Stimulated activated CD4-positive, alpha-beta T cell treated with anti-CD3 and anti-CD28 coated beads, TNF-alpha, amount 100 ng/mL, for 4 hours (primary cell): Measurements from ENCODE around the gene INPP5A.

Experiments used
- DNase-seq, 3 experiments: peaks; one replicate each; pipeline ENCODE4 v3.0.0-alpha.2; 2020; ENCODE audit warnings: low read depth in 3 of 3

The INPP5A gene

DNA sequence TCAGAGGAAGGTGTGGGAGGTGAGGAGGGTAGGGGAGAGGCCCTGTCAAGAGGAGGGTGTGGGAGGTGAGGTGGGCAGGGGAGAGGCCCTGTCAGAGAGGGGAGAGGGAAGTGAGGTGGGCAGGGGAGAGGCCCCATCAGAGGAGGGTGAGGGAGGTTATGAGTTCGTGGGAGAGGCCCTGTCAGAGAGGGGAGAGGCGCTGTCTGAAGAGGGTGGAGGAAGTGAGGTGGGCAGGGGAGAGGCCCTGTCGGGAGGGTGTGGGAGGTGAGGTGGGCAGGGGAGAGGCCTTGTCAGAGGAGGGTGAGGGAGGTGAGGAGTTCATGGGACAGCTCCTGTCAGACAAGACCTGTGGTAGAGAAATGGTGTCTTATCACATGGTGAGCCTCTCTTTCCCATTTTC, 74.4 kb downstream of the INPP5A start:
- DNase-seq = no peak

DNA sequence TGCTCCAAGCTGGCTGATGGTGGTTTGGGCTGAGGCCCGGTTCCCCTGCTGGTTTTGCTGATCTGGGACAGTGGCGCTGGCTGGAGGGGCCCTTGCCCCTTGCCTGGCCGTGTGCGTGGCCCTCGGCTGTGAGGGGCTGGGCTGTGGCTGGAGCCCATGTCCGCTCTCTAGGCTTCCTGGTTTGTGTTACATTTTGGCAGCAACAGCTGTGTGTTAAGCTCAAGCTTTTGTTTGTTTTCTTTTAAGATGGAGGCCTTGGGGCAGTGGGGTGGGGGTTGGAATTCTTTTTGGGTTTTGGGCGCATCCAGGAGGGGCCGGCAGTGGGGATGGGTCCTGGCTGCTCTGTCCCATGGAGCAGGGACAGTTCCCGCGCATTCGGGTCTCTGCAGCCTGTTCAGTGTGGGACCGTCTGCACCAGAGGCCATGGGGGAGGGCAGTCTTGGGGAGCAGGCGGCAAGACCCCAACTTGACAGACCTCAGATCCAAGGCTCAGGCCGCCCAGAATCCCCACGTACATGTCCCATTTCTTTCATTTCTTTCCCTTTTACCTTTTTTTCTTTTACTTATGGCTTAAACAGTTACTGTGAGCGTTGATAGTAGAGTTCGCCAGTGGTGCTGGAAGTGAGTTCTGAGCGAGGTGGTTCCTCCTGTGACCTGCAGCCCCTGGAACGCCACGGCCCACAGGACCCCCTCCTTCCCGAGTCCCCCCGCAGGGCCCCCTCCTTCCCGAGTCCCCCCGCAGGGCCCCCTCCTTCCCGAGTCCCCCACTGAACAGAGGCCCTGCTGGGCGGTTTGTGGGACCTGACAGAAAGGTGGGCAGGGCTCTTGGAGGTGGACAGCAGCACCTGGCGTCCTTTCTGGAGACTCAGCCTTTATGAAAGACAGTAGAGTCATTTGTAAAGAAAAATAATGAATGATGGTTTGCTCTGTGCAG, 75.3 kb downstream of the INPP5A start:
- no peak for DNase-seq

- no peak for DNase-seq
These were observed 76.2 kb downstream of the INPP5A start for GRCh38 chr10:132613566-132614348.

DNA sequence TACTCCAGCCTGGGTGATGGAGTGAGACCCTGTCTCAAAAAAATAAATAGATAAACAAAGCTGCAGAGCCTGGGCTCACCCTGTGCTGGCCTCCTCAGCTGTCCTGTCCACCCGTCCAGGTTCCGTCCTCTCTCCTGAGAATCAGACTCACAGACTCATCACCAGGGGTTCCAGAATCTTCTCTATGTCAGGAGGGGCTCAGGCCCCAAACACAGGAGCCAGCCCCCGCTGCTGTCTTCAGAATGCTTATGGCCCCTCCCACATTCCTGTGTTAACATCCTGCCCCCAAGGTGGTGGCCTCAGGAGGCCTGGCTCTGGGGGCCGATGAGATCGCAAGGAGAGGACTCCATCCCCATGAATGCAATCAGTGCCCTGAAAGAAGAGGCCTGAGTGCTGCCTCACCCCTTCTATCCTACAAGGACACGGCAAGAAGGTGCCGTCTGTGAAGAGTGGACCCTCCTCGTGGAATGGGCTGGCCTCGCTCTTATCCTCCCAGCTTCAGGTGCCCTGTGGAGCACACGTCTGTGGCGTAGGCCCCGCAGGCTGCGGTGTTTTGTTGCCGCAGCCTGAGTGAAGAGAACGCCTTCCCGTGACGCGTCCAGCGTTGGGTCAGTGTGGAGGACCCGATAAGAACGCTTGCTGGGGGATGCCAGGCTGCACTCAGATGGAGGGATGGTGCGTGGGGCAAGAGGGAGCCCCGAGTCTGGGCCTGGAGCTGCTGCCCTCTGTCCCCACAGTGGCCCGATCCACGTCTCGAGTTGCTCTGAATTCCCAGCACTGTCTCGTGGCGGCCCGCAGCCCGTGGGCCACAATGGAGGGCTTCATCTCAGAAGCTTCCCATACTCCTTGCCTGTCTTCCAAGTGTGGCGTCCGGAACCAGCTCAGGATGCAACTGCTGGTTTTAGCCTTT, 77.1 kb downstream of the INPP5A start:
- no peak for DNase-seq

DNA sequence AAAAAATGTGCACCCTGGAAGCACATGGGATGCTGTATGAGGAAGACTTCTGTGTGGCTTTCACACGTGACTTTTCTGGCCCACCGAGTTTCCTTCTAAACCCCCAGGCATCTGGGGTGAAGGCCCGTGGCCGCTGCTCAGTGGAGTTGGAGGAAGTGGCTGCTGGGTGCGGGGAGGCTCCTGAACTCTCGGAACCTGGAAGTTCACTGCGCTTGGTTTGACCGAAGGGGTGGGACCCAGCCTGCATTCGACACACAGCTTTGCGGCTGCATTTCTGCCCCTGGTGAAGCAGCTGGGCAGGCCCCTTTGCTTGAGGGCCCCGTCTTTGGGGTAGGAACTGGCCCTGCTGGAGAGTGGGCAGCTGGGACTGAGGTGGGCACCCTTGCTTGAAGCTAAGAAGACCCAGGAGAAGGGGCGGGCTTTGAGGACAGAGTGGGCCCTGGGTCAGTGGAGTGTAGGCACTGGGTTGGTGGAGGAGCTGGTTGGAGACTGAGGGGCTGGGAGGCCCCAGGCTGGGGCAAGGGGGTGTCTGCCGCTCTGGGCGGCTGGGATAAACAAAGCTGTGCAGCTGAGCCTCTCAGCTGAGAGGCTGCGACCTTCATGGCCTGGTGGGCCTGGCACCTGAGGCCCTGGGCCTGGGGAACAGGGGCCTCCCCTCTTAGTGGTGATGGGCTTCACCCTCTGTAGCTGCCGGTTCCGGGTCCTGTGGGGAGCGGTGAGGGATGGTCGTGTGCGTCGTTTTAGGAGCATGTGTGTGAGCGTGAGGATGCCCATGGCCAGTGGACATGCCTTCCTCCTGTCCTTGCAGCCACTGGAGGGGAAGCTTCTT, 78.0 kb downstream of the INPP5A start:
- DNase-seq = no peak

DNA sequence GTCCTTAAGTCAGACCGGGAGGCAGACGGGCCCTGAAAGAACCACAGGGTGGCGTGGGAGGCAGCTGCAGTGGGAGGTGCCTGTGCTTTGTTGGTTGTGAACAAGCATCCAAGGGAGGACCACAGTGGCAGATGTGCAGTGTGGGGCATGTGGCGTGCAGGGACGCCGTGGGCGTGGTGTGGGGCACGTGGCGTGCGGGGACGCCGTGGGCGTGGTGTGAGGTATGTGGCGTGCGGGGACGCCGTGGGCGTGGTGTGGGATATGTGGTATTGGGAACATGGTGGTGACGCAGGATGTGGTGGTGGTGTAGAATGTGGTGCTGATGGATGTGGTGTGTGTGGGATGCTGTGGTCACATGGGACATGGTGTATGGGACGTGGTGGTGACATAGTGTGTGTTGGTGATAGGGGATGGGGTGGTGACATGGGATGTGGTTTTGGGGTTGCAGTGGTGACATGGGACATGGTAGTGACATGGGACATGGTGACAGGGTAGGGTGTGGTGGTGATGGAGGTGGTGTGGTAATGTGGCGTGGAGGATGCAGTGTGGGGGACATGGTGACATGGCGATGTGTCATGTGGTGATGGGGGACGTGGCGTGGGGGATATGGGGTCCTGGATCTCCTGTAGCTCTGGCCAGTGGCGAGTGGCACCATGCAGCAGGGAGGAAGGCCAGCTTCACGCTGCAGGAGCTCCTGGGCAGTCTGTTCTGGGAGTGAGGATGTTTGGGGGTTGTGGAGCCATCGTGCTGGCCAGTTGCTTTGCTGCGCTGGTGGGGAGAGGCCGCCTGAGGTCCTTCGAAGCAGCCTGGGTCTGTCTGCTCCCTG, 78.8 kb downstream of the INPP5A start:
- peak in 2 of 3 experiments; percentile 9 to 21 for DNase-seq

GRCh38 chr10:132616996-132617736, 79.6 kb downstream of the INPP5A start:
- DNase-seq = no peak

DNA sequence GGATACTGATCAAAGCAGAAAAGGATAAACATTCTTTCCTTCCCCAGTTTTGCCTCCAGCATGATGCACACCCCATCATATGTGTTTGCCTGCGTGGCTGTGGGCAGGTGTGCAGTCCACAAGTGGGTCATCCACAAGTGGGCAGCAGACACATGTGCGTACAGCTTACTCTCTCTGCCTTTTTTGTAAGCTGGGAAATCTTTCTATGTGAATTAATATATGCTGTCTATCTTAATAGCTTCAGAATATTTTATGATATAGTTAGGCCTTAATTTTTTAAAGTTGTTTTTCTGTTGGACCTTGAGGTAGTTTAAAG, 80.1 kb downstream of the INPP5A start:
- DNase-seq = no peak

- no peak for DNase-seq
These were observed 80.8 kb downstream of the INPP5A start for GRCh38 chr10:132618158-132618919.

- DNase-seq = no peak
These were observed 82.3 kb downstream of the INPP5A start for GRCh38 chr10:132619927-132620326.

DNA sequence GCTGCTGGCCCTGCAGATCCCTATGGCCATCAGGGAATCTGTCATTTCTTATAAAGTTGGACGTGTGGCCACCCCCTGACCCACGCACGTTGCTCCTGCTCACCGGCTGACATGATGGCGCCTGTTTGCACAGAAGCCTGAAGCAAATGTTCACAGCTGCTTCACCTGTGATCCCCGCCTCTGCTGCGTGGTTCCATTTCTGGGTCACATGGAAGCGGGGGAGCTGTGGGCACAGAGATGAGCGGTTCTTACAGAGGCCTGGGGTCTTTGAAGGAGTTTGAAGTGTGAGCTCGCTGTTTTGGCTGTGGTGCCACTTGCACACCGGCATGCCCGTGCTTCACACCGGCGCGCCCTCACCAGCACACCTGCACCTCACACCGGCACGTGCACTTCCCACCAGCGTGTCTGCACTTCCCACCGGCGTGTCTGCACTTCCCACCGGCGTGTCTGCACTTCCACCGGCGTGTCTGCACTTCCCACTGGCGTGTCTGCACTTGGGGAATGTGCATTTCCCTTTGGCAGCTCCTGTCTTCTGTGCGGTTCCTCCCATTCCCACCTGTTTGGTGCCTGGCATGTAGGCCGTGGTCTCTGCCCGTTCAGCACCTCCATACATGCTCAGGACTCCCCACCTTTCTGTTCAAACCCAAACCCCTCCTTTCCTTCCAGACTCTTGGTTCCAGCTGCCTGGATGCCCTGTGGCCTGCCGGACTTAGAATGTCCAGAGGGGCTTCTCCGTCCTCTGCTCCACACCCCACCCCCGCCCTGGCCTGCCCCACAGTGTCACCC, 86.7 kb downstream of the INPP5A start:
- DNase-seq = no peak

- no peak for DNase-seq
These were observed 87.4 kb downstream of the INPP5A start for GRCh38 chr10:132624847-132625471.

DNA sequence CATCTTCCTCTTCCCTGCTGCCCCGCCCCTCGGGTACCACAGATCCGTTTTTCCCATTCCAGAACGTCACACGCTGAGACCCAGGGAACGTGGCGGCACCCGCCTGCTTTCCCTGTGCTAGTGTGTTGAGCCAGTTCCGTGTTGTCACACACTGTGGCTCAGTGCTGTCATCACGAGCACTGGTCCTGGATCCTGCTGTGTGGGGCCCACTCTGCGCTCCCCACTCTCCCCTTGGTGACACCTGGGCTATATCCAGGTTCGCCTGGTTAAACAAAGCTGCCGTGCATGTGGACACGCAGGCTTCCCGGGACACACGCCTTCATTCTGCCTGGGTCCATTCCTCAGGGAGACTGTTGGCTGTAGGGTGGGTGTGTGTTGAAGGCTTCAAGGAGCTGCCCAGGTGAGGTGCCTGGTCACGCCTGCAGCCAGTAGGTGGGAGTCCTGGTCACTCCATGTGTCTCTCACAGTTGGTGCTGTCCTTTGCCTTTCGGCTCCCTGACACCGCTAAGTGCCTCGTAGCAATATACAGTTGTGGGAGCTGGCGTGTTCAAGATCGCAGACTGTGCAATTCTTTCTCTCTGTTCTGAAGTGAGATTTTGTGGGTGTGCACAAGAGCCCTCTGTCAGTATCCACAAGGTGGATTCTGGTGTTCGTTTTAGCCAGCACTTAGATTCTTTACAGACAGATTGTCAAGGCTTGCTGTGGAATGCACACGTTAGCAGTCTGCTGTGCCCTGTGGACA, 88.6 kb downstream of the INPP5A start:
- no peak for DNase-seq

DNA sequence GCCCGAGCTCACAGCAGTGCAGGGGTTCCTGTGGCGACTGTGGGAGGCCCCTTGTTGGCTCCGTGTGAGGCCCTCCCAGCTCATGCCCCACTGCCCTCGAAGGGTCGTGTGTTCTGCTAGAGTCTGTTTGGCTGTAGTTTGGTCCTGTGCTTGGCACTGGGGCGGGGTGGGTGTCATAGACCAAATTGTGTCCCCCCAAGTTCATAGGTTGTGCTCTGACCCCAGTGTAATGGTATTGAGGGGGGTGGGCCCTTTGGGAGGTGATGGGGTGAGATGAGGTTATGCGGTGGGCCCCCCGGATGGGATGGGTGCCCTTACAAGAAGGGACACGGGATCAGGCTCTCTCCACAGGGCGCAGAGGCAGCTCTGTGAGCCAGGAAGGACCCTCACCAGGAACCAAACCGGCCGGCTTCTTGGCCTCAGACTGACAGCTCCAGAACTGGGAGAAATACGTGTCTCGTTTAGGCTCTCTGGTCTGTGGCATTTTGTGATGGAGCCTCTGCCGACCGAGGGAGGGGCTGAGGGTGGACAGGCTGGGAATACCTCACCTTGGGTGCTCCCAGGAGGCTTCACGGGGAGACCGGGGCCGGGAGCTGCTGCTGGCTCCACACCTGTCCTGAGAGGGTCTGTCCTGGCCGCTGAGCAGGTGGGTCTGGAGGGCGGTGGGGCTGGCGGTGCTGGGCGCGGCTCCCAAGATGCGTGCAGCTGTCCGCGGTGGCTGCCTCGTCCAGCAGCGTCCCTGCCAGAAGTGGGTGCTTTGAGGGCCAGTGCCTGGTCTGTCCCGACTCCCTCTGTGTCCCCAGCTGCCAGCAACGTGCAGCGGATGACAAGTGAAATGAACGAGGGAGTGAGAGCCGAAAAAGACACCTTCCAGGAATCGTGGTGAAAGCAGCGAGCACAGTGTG, 89.4 kb downstream of the INPP5A start:
- DNase-seq = no peak

- DNase-seq = no peak
These were observed 90.3 kb downstream of the INPP5A start for GRCh38 chr10:132627666-132628531.
